Activated CD8-positive, alpha-beta T cell treated with anti-CD3 and anti-CD28 coated beads for 36 hours (primary cell): Measurements from ENCODE around the gene SAMD11. TPM values are rescaled to one million over a fixed set of nuclear protein-coding genes. Genes with fewer than 3 reads are reported as not detected.

Experiments used
- ATAC-seq: fragments of 200-7000 bp; cut with Tn5 transposase; one replicate; pipeline ENCODE4 v1.10.0; 2021; ENCODE audit warnings: mild to moderate bottlenecking, moderate library complexity
- CTCF ChIA-PET: fragments of 350-600 bp; sonication (Branson Sonifier 250); formaldehyde crosslinking; loops from one replicate; lab custom pipeline; 2021; ENCODE audit warnings: antibody characterized with exemption; lab: Charles Lee
- POLR2A ChIA-PET: fragments of 350-600 bp; sonication (Branson Sonifier 250); formaldehyde crosslinking; loops from one replicate; lab custom pipeline; 2021; ENCODE audit warnings: antibody characterized with exemption; lab: Charles Lee
- DNase-seq: peaks from one replicate; pipeline ENCODE4 v3.0.0-alpha.2; 2020
- H3K27ac Mint-ChIP-seq: one replicate; pipeline ENCODE4 v1.8.0; 2021; ENCODE audit warnings: mild to moderate bottlenecking, mixed read lengths
- H3K27me3 Mint-ChIP-seq: one replicate; pipeline ENCODE4 v1.8.0; 2021; ENCODE audit warnings: mixed read lengths
- H3K36me3 Mint-ChIP-seq: one replicate; pipeline ENCODE4 v1.8.0; 2021; ENCODE audit warnings: low read depth, mixed read lengths
- H3K4me1 Mint-ChIP-seq: one replicate; pipeline ENCODE4 v1.8.0; 2021; ENCODE audit warnings: low read depth, mixed read lengths
- H3K4me3 Mint-ChIP-seq: one replicate; pipeline ENCODE4 v1.8.0; 2021; ENCODE audit warnings: mild to moderate bottlenecking, moderate library complexity, mixed read lengths
- H3K9me3 Mint-ChIP-seq: one replicate; pipeline ENCODE4 v1.8.0; 2021; ENCODE audit warnings: mixed read lengths
- CTCF ChIP-seq: fragments of 200-600 bp; IDR thresholded peaks from one replicate; pipeline ENCODE4 v1.8.0; 2022; ENCODE audit warnings: antibody characterized with exemption, mild to moderate bottlenecking
- intact Hi-C: fragments of 100-400 bp; cut with micrococcal nuclease; formaldehyde crosslinking; loops from one replicate; pipeline ENCODE4 v1.10.0; 2022
- total RNA-seq, 2 experiments: library from RNA; stranded (reverse); gene quantifications; one replicate each; pipeline ENCODE4 v1.2.3, GENCODE V29; 2021

The SAMD11 gene
- total RNA-seq, 2 experiments from 2014 or later: not detected

DNA sequence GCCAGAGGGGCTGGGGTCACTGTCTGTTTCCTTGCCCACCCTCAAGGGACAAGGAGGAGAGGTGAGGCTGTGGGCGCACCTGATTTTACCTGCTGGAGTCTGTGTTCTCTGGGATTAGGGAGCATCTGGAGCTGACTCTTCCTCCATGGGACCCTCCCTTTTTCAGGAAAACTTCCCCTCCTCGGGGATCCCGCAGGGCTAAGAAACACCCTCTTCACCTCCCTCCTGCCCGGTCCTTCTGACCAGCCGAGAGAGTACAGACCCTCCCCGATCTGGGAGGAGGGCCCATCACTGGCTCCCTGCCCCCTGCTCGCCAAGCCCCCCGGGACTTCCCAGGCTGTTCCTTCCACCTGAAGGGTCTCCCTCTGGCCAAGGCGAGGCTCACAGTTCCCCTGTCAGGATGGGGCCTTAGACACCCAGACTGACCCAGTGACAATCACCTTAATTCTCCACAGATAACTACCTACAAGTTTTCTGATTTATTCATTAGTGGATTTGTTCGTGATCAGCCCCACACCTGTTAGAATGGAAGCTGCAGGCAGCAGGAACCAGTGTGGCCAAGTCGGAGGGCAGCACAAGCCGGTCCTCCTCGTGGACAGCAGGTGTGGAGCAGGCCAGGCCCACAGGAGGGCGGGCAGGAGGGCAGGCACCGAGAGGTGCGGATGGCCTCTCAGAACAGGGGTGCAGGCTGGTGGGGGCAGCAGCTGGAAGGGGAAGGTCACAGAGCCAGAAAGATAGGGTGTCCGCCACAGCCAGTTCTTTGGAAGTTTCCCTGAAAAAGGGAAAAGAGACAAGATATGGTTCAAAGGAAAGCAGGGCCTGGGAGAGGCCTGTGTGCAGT lies 15.9 kb upstream of the SAMD11 start:
- intact Hi-C loops: no loop called here
- peaks cover 9% of the 10 kb centered on the region for H3K4me1 Mint-ChIP-seq
- H3K27me3 Mint-ChIP-seq: peaks cover 47% of the 10 kb centered on the region
- no peak overlapping the region for H3K4me3 Mint-ChIP-seq
- CTCF ChIA-PET: no interaction called here
- no peak for ATAC-seq
- TF ChIP-seq CTCF: no peak
- no peaks in the 10 kb centered on the region for H3K36me3 Mint-ChIP-seq
- DNase-seq: no peak
- H3K9me3 Mint-ChIP-seq: no peaks in the 10 kb centered on the region
- POLR2A ChIA-PET: no interaction called here
- no peak overlapping the region for H3K27ac Mint-ChIP-seq

DNA sequence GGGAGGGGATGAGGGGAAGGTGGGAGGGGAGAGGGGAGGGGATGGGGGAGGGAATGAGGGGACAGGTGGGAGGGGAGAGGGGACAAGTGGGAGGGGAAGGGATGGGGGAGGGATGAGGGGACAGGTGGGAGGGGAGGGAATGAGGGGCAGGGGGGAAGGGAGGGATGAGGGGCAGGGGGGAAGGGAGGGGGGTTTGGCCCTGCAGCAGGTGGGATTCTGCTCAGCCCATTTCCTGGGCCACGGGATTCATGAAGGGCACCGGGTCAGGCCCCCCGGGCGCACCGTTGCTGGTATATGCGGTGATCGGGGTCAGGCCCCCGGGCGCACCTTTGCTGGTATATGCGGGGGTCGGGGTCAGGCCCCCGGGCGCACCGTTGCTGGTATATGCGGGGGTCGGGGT lies 15.1 kb upstream of the SAMD11 start:
- H3K27me3 Mint-ChIP-seq: peaks cover 48% of the 10 kb centered on the region
- no peak for DNase-seq
- no peaks in the 10 kb centered on the region for H3K9me3 Mint-ChIP-seq
- no peak for TF ChIP-seq CTCF
- POLR2A ChIA-PET: no interaction called here
- CTCF ChIA-PET: no interaction called here
- H3K4me1 Mint-ChIP-seq: peaks cover 9% of the 10 kb centered on the region
- H3K27ac Mint-ChIP-seq: no peak overlapping the region
- no peak for ATAC-seq
- intact Hi-C loops: no loop called here
- no peaks in the 10 kb centered on the region for H3K36me3 Mint-ChIP-seq
- H3K4me3 Mint-ChIP-seq: no peak overlapping the region

DNA sequence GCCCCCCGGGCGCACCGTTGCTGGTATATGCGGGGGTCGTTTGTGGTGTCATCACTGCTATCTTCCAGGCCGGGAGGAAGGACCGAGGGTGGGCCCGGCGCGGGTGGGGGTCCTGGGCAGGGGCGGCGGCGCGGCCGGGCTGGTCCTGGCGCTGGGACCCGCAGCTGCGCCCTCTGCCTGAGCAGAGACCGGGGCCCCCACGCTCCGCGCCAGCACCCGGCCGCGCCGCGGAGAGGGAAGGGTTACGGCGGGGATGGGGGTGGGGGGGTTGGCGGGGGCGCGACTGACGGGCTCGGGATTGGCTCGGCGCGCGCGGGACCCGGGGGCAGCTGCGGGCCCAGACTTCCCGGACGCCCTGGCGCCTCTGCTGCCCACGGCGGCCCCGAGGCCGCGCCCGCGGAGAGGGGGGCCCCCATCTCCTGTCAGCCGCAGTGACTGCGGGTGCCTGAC lies 13.8 kb upstream of the SAMD11 start:
- no peak for TF ChIP-seq CTCF
- ChIA-PET POLR2A (no interaction called here), CTCF (no interaction called here)
- H3K36me3 Mint-ChIP-seq: no peaks in the 10 kb centered on the region
- peaks cover 7% of the 10 kb centered on the region for H3K4me1 Mint-ChIP-seq
- no peaks in the 10 kb centered on the region for H3K9me3 Mint-ChIP-seq
- no peak for DNase-seq
- intact Hi-C loops: no loop called here
- H3K4me3 Mint-ChIP-seq: no peak overlapping the region
- H3K27me3 Mint-ChIP-seq: peaks cover 47% of the 10 kb centered on the region
- ATAC-seq: no peak
- H3K27ac Mint-ChIP-seq: no peak overlapping the region

DNA sequence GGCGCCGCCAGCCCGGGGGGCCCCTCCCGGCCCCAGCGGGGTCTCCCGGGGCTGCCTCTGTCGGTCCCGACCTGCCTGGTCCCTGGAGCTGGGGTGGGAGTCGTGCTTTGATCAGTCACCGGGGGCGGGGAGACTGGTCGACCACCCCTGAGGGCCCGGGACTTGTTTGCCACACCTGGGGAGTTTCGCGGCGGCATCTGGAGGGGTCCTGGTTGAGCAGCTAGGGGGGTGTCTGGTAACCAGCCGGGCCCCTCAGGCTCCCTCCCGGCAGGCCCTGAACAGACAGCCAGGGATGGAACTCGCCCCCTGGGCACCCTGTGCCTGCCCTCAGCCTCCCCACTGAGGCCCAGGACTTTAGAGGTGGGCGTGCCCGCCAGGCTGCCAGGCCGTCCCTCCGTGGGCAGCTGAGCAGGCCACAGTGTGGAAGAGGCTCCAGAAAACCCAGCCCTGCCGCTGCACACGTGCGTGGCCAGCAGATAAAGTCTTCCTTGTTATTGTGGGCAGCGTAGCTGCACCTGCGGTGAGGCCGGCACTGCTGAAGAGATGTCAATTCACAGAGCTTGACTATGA lies 13.3 kb upstream of the SAMD11 start:
- H3K9me3 Mint-ChIP-seq: no peaks in the 10 kb centered on the region
- peaks cover 43% of the 10 kb centered on the region for H3K27me3 Mint-ChIP-seq
- intact Hi-C loops: no loop called here
- ChIA-PET POLR2A (no interaction called here), CTCF (no interaction called here)
- no peak for ATAC-seq
- DNase-seq: no peak
- no peak overlapping the region for H3K27ac Mint-ChIP-seq
- H3K4me3 Mint-ChIP-seq: no peak overlapping the region
- TF ChIP-seq CTCF: no peak
- no peaks in the 10 kb centered on the region for H3K36me3 Mint-ChIP-seq
- H3K4me1 Mint-ChIP-seq: peaks cover 2% of the 10 kb centered on the region
